Activated T-cell treated with anti-CD3 and anti-CD28 coated beads, Interleukin-2, amount 50 U/mL, for 24 hours (primary cell): ENCODE data around the gene ACTN2.

ENCODE experiments used
- DNase-seq: peaks from one replicate; pipeline ENCODE4 v3.0.0-alpha.2; 2020
- H3K27ac Mint-ChIP-seq: 2 replicates; pipeline ENCODE4 v1.8.0; 2020; ENCODE audit warnings: mild to moderate bottlenecking, mixed read lengths
- H3K27me3 Mint-ChIP-seq: 2 replicates; pipeline ENCODE4 v1.8.0; 2020; ENCODE audit warnings: mixed read lengths
- H3K36me3 Mint-ChIP-seq: 2 replicates; pipeline ENCODE4 v1.8.0; 2020; ENCODE audit warnings: low read depth, mixed read lengths
- H3K4me1 Mint-ChIP-seq: 2 replicates; pipeline ENCODE4 v1.8.0; 2020; ENCODE audit warnings: low read depth, mixed read lengths
- H3K4me3 Mint-ChIP-seq: 2 replicates; pipeline ENCODE4 v1.8.0; 2020; ENCODE audit warnings: mild to moderate bottlenecking, moderate library complexity, mixed read lengths
- H3K9me3 Mint-ChIP-seq: 2 replicates; pipeline ENCODE4 v1.8.0; 2020; ENCODE audit warnings: mixed read lengths

ACTN2 gene

DNA sequence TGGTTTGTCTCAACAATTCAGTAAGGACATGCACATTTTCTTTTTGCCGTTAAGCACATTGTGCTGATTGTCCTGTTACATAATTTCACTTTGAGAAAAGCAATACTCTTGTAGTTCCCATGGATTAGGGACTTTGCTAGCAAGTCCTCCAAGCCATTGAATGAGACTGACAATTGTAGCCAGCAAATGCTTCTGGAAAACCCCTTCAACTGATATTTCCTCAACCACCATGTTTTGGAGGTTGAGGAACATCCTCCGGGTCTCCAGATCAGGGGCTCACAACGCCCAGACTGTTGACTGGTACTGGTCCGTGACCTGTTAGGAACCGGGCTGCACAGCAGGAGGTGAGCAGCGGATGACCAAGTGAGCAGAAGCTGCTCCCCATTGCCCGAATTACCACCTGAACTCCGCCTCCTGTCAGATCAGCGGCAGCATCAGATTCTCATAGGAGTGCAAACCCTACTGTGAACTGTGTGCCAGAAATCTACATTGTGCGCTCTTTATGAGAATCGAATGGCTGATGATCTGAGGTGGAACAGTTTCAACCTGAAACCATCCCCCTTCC lies 24.1 kb downstream of the ACTN2 start:
- no peak overlapping the region for H3K4me3 Mint-ChIP-seq
- no peaks in the 10 kb centered on the region for H3K4me1 Mint-ChIP-seq
- DNase-seq = no peak
- H3K27me3 Mint-ChIP-seq = peaks cover 28% of the 10 kb centered on the region
- no peaks in the 10 kb centered on the region for H3K9me3 Mint-ChIP-seq
- H3K27ac Mint-ChIP-seq = no peak overlapping the region
- H3K36me3 Mint-ChIP-seq = no peaks in the 10 kb centered on the region

DNA sequence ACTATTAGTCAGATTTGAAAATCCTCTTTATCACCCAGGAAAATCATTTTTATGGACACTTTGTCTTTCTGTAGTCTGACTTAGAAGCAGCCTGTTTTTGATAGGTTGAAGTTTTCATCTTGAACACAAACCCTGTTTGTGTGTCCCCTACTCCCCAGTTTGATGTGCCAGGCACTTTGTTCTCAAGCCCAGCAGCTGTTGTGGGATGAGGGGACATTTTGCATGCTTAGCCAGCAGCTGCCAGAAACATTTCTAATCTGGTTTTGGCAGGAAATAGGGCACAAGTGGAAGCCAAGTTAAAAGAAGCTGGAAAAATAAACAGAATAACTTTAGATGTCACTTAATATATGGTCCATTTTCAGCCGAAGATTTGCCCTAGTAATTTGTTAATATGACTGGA lies 29.9 kb downstream of the ACTN2 start:
- H3K4me1 Mint-ChIP-seq = no peaks in the 10 kb centered on the region
- H3K9me3 Mint-ChIP-seq = no peaks in the 10 kb centered on the region
- no peaks in the 10 kb centered on the region for H3K36me3 Mint-ChIP-seq
- no peak overlapping the region for H3K4me3 Mint-ChIP-seq
- H3K27me3 Mint-ChIP-seq = peaks cover 46% of the 10 kb centered on the region
- no peak for DNase-seq
- no peak overlapping the region for H3K27ac Mint-ChIP-seq

DNA sequence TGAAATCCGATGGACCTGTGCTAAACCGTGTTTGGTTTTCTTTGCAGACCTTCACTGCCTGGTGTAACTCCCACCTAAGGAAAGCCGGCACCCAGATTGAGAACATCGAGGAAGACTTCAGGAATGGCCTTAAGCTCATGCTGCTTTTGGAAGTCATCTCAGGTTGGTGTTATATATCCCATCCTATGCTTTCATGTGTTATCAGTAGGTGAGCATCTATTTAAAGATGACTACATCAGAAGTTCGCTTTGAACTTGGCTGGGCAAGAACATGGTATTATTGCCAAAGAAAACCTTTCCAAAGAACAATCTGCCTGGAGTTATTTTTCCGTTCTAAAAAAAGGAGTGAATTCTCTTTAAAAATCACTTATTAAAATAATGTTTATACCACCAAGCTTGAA lies 31.5 kb downstream of the ACTN2 start:
- Mint-ChIP-seq H3K4me1 (no peaks in the 10 kb centered on the region), H3K36me3 (no peaks in the 10 kb centered on the region)

DNA sequence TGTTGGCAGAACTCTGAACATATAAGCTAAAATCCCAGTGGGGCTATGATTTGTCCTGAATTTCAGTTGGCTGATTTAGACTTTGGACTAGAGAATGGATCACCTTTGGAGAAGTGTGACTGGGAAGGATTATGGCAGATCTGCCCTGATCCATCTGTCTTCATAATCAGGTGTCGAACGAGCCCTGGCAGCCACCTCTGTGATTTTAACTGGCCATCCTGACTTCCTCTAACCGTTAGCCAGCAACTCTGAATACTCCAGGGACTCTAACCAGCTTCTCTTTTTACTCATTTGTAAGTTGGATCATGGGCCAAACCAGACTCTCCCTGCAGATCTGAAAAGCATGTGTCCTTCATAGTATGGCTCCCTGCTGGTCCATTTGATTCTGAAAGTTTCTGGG lies 32.0 kb downstream of the ACTN2 start:
- H3K27me3 Mint-ChIP-seq = peaks cover 37% of the 10 kb centered on the region
- H3K9me3 Mint-ChIP-seq = no peaks in the 10 kb centered on the region
- H3K36me3 Mint-ChIP-seq = no peaks in the 10 kb centered on the region
- H3K27ac Mint-ChIP-seq = no peak overlapping the region
- H3K4me3 Mint-ChIP-seq = no peak overlapping the region
- no peak for DNase-seq
- H3K4me1 Mint-ChIP-seq = no peaks in the 10 kb centered on the region

More for the DNA sequence above, 31.5 kb downstream of the ACTN2 start:
- H3K4me3 Mint-ChIP-seq = no peak overlapping the region
- H3K9me3 Mint-ChIP-seq = no peaks in the 10 kb centered on the region
- H3K27me3 Mint-ChIP-seq = peaks cover 39% of the 10 kb centered on the region
- no peak for DNase-seq
- no peak overlapping the region for H3K27ac Mint-ChIP-seq

GRCh38 chr1:236720206-236720605 lies 33.9 kb downstream of the ACTN2 start:
- H3K4me1 Mint-ChIP-seq = no peaks in the 10 kb centered on the region
- H3K4me3 Mint-ChIP-seq = no peak overlapping the region
- H3K9me3 Mint-ChIP-seq = no peaks in the 10 kb centered on the region
- peaks cover 36% of the 10 kb centered on the region for H3K27me3 Mint-ChIP-seq
- DNase-seq = no peak
- no peaks in the 10 kb centered on the region for H3K36me3 Mint-ChIP-seq
- no peak overlapping the region for H3K27ac Mint-ChIP-seq

DNA sequence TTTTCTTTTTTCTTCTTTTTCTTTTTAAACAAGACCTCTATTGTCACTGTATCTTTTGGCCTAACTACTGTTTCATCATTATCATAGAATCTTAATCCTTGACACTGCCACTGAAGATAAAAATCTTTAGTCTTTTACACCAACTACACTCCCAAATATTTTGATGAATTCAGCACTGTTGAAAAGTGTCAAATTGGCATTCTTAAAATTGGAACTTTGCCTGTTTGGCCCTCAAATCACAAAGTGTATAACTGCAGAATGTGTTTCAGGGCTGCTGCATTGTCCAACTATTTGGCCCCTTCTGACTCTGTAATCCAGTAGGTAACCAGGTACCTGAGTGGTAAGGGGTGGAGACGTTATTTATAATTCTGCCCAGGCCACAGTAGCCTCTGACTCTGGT lies 34.3 kb downstream of the ACTN2 start:
- H3K4me3 Mint-ChIP-seq = no peak overlapping the region
- H3K9me3 Mint-ChIP-seq = no peaks in the 10 kb centered on the region
- peaks cover 36% of the 10 kb centered on the region for H3K27me3 Mint-ChIP-seq
- no peaks in the 10 kb centered on the region for H3K4me1 Mint-ChIP-seq
- DNase-seq = no peak
- no peak overlapping the region for H3K27ac Mint-ChIP-seq
- no peaks in the 10 kb centered on the region for H3K36me3 Mint-ChIP-seq

DNA sequence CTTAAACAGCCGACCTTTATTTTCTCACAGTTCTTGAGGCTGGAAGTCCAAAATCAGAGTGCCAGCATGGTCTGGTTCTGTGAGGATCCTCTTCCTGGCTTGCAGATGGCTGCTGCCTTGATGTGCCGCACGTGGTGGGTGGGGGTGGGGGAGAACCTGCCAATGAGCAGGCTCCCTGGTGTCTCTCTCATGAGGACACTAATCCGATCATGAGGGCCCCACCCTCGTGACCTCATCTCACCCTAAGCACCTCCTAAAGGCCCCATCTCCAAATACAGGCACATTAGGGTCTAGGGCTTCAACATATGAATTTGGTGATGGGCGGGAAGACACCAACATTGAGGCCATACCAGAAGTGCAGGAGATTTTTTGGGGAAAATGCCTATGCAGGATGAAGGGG lies 37.8 kb downstream of the ACTN2 start:
- H3K4me3 Mint-ChIP-seq = no peak overlapping the region
- H3K4me1 Mint-ChIP-seq = no peaks in the 10 kb centered on the region
- no peak for DNase-seq
- H3K9me3 Mint-ChIP-seq = no peaks in the 10 kb centered on the region
- H3K27me3 Mint-ChIP-seq = peaks cover 11% of the 10 kb centered on the region
- H3K36me3 Mint-ChIP-seq = no peaks in the 10 kb centered on the region
- no peak overlapping the region for H3K27ac Mint-ChIP-seq

DNA sequence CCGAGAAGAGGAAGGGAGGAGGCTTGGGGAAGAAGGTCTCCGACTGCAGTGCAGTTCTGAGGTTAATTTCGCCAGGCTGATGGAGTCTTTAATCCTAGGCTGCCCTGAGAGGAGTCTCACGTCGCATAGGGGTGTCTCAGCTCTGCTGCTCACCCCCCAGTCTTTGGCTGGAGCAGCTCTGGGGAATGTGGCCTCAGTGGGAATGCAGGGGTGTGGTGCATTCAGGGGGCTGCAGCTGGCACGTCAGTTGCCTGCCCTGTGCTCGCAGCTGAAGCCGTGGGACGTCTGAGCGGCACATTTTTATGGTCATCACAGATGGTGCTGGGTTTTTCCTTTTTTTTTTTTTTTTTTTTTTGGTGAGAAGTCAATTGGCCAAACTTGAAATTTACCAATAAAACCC lies 38.2 kb downstream of the ACTN2 start:
- DNase-seq = no peak
- peaks cover 7% of the 10 kb centered on the region for H3K27me3 Mint-ChIP-seq
- H3K9me3 Mint-ChIP-seq = no peaks in the 10 kb centered on the region
- no peak overlapping the region for H3K4me3 Mint-ChIP-seq
- H3K4me1 Mint-ChIP-seq = no peaks in the 10 kb centered on the region
- H3K36me3 Mint-ChIP-seq = no peaks in the 10 kb centered on the region
- H3K27ac Mint-ChIP-seq = no peak overlapping the region

GRCh38 chr1:236725668-236726067 lies 39.4 kb downstream of the ACTN2 start:
- DNase-seq = no peak
- no peak overlapping the region for H3K27ac Mint-ChIP-seq
- no peak overlapping the region for H3K4me3 Mint-ChIP-seq
- H3K9me3 Mint-ChIP-seq = no peaks in the 10 kb centered on the region
- no peaks in the 10 kb centered on the region for H3K36me3 Mint-ChIP-seq
- H3K27me3 Mint-ChIP-seq = peaks cover 7% of the 10 kb centered on the region
- no peaks in the 10 kb centered on the region for H3K4me1 Mint-ChIP-seq

GRCh38 chr1:236727521-236727920 lies 41.2 kb downstream of the ACTN2 start:
- no peak overlapping the region for H3K4me3 Mint-ChIP-seq
- no peaks in the 10 kb centered on the region for H3K4me1 Mint-ChIP-seq
- H3K27me3 Mint-ChIP-seq = peaks cover 4% of the 10 kb centered on the region

DNA sequence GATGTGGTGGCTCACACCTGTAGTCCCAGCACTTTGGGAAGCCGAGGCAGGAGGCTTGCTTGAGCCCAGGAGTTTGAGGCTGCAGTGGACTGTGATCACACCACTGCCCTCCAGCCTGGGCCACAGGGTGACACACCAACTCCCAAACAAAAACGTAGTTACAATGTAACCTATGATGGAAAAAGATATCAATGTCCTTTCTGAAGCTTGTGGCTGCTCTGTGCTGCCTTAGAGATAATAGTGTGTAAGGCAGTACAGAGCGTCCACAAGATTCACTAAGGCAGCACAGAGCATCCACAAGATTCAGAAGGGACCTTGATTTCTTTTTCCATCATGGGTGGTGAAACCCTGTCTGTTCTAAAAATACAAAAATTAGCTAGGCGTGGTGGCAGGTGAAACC lies 42.5 kb downstream of the ACTN2 start:
- Mint-ChIP-seq H3K27ac (no peak overlapping the region), H3K36me3 (no peaks in the 10 kb centered on the region), H3K4me1 (no peaks in the 10 kb centered on the region), H3K4me3 (no peak overlapping the region), H3K9me3 (no peaks in the 10 kb centered on the region), H3K27me3 (peaks cover 4% of the 10 kb centered on the region)
- DNase-seq = no peak

More at GRCh38 chr1:236727521-236727920, 41.2 kb downstream of the ACTN2 start:
- Mint-ChIP-seq H3K36me3 (no peaks in the 10 kb centered on the region), H3K27ac (no peak overlapping the region), H3K9me3 (no peaks in the 10 kb centered on the region)
- DNase-seq = no peak

DNA sequence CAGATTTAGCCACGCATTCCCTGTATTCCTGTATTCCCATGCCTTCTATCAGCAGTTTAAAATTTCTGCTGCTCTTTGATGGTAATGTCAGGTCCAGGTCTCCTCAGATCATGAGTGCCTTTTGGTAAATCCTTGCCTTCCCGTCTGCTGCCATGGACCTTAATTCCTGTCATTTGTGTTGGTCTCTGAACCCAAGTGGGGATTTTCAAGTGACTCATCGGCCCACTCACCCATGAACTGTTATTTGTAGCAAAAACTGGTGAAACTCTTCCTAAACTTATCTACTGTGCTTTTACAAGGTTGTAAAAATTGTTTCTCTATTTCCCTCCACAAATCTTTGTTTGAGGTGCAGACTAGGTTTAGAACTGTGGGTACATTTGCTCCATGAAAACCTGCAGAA lies 47.4 kb downstream of the ACTN2 start:
- no peak for DNase-seq
- Mint-ChIP-seq H3K36me3 (no peaks in the 10 kb centered on the region), H3K27ac (no peak overlapping the region), H3K4me1 (peaks cover 6% of the 10 kb centered on the region), H3K4me3 (no peak overlapping the region), H3K9me3 (no peaks in the 10 kb centered on the region), H3K27me3 (no peaks in the 10 kb centered on the region)

DNA sequence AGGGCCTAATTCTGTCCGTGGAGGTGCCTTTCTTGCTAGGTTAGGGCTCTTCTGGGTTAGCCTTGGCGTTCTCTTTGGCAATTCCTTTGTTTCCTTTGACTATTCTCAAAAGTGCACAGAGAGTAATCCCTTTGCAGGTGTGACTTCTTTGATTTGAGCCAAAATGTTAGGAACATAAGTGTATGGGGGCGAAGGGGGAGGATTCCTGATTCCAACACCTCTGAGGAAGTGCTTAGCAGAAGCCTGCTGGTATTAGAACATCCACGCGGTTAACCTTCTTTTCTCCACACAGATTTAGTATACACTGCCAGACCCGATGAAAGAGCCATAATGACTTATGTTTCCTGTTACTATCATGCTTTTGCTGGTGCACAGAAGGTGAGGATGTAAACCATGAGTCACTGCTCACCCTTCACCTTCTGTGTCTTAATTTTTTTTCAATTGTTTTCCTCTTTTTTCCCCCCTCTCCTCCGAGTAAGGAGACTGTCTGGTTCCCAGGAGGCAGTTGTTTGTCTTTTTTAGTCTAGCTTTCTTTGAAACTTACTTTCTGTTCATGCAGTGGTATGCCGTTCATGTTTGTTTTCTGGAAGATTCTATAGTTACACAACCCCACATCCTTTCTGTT lies 48.0 kb downstream of the ACTN2 start:
- DNase-seq = no peak
- Mint-ChIP-seq H3K36me3 (no peaks in the 10 kb centered on the region), H3K4me3 (no peak overlapping the region), H3K4me1 (peaks cover 6% of the 10 kb centered on the region), H3K27me3 (no peaks in the 10 kb centered on the region), H3K27ac (no peak overlapping the region), H3K9me3 (no peaks in the 10 kb centered on the region)

- H3K36me3 Mint-ChIP-seq = no peaks in the 10 kb centered on the region
- peaks cover 8% of the 10 kb centered on the region for H3K27me3 Mint-ChIP-seq
- peaks cover 6% of the 10 kb centered on the region for H3K4me1 Mint-ChIP-seq
- no peak for DNase-seq
- no peak overlapping the region for H3K27ac Mint-ChIP-seq
- no peak overlapping the region for H3K4me3 Mint-ChIP-seq
- H3K9me3 Mint-ChIP-seq = no peaks in the 10 kb centered on the region
Observed at GRCh38 chr1:236736761-236737160, 50.5 kb downstream of the ACTN2 start.

DNA sequence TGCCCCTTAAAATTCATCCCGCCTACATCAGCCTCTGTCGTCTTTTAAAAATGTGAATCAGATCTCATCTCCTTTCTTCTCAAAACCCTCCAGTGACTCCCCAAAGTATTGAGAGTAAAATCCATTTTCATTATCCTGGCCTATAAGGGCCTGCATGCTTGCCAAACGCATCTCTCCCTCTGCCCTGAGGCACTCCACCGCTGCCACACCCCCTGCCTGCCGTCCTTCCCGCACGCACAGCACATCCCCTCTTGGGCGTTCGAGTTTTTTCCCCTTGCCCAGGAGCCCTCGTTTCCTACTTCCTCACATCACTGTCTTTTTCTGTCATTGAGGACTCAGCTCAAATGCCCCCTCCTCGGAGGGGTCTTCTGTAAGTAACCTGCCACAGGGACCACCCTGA lies 55.5 kb downstream of the ACTN2 start:
- Mint-ChIP-seq H3K4me1 (no peaks in the 10 kb centered on the region), H3K9me3 (no peaks in the 10 kb centered on the region), H3K27me3 (peaks cover 10% of the 10 kb centered on the region), H3K36me3 (no peaks in the 10 kb centered on the region), H3K4me3 (no peak overlapping the region), H3K27ac (no peak overlapping the region)
- no peak for DNase-seq
